SK-N-SH treated with all-trans-retinoic acid at 6 μM for 48 hours (cell line): ENCODE data around the gene TNFRSF1B.

ENCODE experiments used
- ATAC-seq: fragments of 200-7000 bp; cut with Tn5 transposase; 3 replicates; pipeline ENCODE4 v1.9.1; 2020; ENCODE audit warnings: mild to moderate bottlenecking, moderate library complexity
- ARNTL ChIP-seq: fragments of 450-650 bp; formaldehyde crosslinking; IDR thresholded peaks from 2 replicates; pipeline ENCODE4 v1.5.0; 2020; ENCODE audit warnings: low read depth, mild to moderate bottlenecking, moderate library complexity, borderline replicate concordance
- BACH2 ChIP-seq: fragments of 250-450 bp; sonication (Bioruptor Pico); IDR thresholded peaks from 2 replicates; pipeline ENCODE4 v1.9.0; 2021; ENCODE audit warnings: mild to moderate bottlenecking, borderline replicate concordance
- CSRNP3 ChIP-seq: fragments of 250-450 bp; sonication (Bioruptor Pico); IDR thresholded peaks from 2 replicates; pipeline ENCODE4 v1.5.1; 2021; ENCODE audit warnings: mild to moderate bottlenecking, moderate library complexity
- ESRRG ChIP-seq: fragments of 250-450 bp; sonication (Bioruptor Pico); IDR thresholded peaks from 2 replicates; pipeline ENCODE4 v1.6.1; 2021; ENCODE audit warnings: mild to moderate bottlenecking
- GLIS3 ChIP-seq: fragments of 250-450 bp; sonication (Bioruptor Pico); IDR thresholded peaks from 2 replicates; pipeline ENCODE4 v1.5.0; 2020; ENCODE audit warnings: mild to moderate bottlenecking, moderate library complexity
- OSR1 ChIP-seq: fragments of 250-450 bp; sonication (Bioruptor Pico); IDR thresholded peaks from 2 replicates; pipeline ENCODE4 v1.8.0; 2022; ENCODE audit warnings: moderate library complexity, mild to moderate bottlenecking, inconsistent platforms
- PPARA ChIP-seq: fragments of 250-450 bp; sonication (Bioruptor Pico); IDR thresholded peaks from 2 replicates; pipeline ENCODE4 v1.5.0; 2020; ENCODE audit warnings: mild to moderate bottlenecking, borderline replicate concordance
- SNAI2 ChIP-seq: fragments of 250-450 bp; sonication (Bioruptor Pico); IDR thresholded peaks from 2 replicates; pipeline ENCODE4 v1.5.0; 2020; ENCODE audit warnings: mild to moderate bottlenecking, moderate library complexity
- TCF4 ChIP-seq: fragments of 250-450 bp; sonication (Bioruptor Pico); IDR thresholded peaks from 2 replicates; pipeline ENCODE4 v1.8.0; 2021; ENCODE audit warnings: mild to moderate bottlenecking, moderate library complexity, borderline replicate concordance
- TSHZ2 ChIP-seq: fragments of 250-450 bp; sonication (Bioruptor Pico); IDR thresholded peaks from 2 replicates; pipeline ENCODE4 v1.5.0; 2020; ENCODE audit warnings: mild to moderate bottlenecking, moderate library complexity
- ZC3H10 ChIP-seq: fragments of 250-450 bp; sonication (Bioruptor Pico); IDR thresholded peaks from 2 replicates; pipeline ENCODE4 v1.5.1; 2021; ENCODE audit warnings: mild to moderate bottlenecking, moderate library complexity
- ZFP30 ChIP-seq: fragments of 450-650 bp; formaldehyde crosslinking; IDR thresholded peaks from 2 replicates; pipeline ENCODE4 v1.5.0; 2022; ENCODE audit warnings: mild to moderate bottlenecking, moderate library complexity
- ZNF565 ChIP-seq: fragments of 450-650 bp; formaldehyde crosslinking; conservative IDR thresholded peaks from 2 replicates; pipeline ENCODE4 v1.5.0; 2020; ENCODE audit warnings: low read depth, mild to moderate bottlenecking, moderate library complexity
- ZNF70 ChIP-seq: fragments of 450-650 bp; formaldehyde crosslinking; IDR thresholded peaks from 2 replicates; pipeline ENCODE4 v1.5.0; 2020; ENCODE audit warnings: mild to moderate bottlenecking, moderate library complexity
- TF ChIP-seq, protein P1 (sequence below): fragments of 250-450 bp; sonication (Bioruptor Pico); IDR thresholded peaks from 2 replicates; pipeline ENCODE4 v1.8.0; 2020; ENCODE audit warnings: mild to moderate bottlenecking, moderate library complexity, borderline replicate concordance

The TNFRSF1B gene

GRCh38 chr1:12181568-12181967 lies 14.8 kb downstream of the TNFRSF1B start:
- no peak for TF ChIP-seq OSR1 (CRISPR knock-in tag)
- no peak for TF ChIP-seq ARNTL (CRISPR knock-in tag)
- TF ChIP-seq GLIS3 (CRISPR knock-in tag): no peak
- no peak for TF ChIP-seq ZNF70
- no peak for TF ChIP-seq ESRRG (CRISPR knock-in tag)
- TF ChIP-seq PPARA (CRISPR knock-in tag): no peak
- no peak for ATAC-seq

DNA sequence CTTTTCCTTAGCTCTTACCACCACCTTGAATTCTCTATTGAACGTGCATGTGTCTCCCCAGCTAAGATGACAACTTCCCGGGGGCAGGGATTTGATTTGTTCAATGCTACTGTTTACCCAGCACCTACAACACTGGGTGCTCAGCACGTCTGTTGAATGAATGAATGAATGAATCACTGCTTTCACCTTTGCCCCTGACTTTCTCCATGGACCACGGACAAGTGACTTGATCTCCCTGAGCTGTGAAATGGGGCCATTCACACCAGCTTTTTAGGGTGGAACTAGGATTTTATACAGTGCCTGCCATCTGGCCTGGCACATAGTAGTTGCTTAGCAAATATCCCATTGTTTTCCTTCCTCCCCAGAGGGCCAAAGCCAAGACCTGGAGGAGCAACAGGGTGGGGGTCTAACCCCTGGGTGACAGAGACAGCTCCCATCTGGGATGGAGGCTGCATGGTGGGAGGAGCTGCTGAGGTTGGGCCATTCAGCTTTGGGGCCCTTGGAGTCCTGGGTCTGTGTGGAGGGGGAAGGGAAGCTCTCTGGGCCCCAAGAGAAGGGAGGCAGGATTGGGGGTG lies 15.7 kb downstream of the TNFRSF1B start:
- no peak for ATAC-seq
- TF ChIP-seq ZNF565 (CRISPR knock-in tag): no peak
- TF ChIP-seq ESRRG (CRISPR knock-in tag): no peak
- TF ChIP-seq ZC3H10: no peak
- no peak for TF ChIP-seq PPARA (CRISPR knock-in tag)
- TF ChIP-seq CSRNP3 (CRISPR knock-in tag): no peak
- TF ChIP-seq ZNF70: no peak
- no peak for TF ChIP-seq SNAI2 (CRISPR knock-in tag)

- TF ChIP-seq, protein P1, sequence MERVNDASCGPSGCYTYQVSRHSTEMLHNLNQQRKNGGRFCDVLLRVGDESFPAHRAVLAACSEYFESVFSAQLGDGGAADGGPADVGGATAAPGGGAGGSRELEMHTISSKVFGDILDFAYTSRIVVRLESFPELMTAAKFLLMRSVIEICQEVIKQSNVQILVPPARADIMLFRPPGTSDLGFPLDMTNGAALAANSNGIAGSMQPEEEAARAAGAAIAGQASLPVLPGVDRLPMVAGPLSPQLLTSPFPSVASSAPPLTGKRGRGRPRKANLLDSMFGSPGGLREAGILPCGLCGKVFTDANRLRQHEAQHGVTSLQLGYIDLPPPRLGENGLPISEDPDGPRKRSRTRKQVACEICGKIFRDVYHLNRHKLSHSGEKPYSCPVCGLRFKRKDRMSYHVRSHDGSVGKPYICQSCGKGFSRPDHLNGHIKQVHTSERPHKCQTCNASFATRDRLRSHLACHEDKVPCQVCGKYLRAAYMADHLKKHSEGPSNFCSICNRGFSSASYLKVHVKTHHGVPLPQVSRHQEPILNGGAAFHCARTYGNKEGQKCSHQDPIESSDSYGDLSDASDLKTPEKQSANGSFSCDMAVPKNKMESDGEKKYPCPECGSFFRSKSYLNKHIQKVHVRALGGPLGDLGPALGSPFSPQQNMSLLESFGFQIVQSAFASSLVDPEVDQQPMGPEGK: no peak
- TF ChIP-seq ZFP30 (CRISPR knock-in tag): no peak
- no peak for TF ChIP-seq BACH2 (CRISPR knock-in tag)
- TF ChIP-seq, all 23 proteins: peak for 0
- no peak for ATAC-seq
These were observed 16.5 kb downstream of the TNFRSF1B start for GRCh38 chr1:12183095-12183794.

- peak; percentile 75 for ATAC-seq
These were observed 17.4 kb downstream of the TNFRSF1B start for GRCh38 chr1:12184008-12184681.

More at GRCh38 chr1:12184008-12184681, 17.4 kb downstream of the TNFRSF1B start:
- 0 out of 2 replicates have a peak, but pooled peaks have one; percentile 52 for TF ChIP-seq TSHZ2 (CRISPR knock-in tag)
- TF ChIP-seq, protein P1: peak; percentile 97
- peak; percentile 38; the same call in 1 of the 2 replicates for TF ChIP-seq TCF4 (CRISPR knock-in tag)
- no peak for TF ChIP-seq PPARA (CRISPR knock-in tag)
